GM19467 (cell line): ENCODE data around the gene KCNJ9.
"Not testable (repeated sequence)": the region's sequence is repeated elsewhere in the genome, so short reads cannot be mapped to it uniquely, and the experiment has no call there.

ENCODE experiments used
- ATAC-seq: cut with Tn5 transposase; IDR thresholded peaks from one replicate; pipeline ENCODE4 v1.9.1; 2021; ENCODE audit warnings: mild to moderate bottlenecking, moderate library complexity; ENCODE audit not compliant: unreplicated experiment

Gene KCNJ9

DNA sequence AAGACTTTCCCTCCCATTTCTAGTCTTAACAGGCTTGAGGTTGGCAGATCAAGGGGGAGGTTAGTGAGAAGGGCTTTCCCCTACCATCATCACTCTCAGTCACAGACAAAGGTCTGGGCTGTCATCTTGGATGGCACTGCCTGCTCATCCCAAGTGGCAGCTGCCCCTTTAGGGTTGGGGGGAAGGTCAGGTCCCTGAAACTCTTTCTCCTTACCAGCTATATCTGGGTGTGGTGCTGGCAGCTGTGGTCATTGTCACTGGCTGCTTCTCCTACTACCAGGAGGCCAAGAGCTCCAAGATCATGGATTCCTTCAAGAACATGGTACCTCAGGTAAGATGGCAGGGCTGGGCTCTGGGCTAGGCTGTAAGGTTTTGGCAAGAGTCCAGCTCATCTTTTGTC, 42.4 kb downstream of the KCNJ9 start:
- no peak for ATAC-seq

DNA sequence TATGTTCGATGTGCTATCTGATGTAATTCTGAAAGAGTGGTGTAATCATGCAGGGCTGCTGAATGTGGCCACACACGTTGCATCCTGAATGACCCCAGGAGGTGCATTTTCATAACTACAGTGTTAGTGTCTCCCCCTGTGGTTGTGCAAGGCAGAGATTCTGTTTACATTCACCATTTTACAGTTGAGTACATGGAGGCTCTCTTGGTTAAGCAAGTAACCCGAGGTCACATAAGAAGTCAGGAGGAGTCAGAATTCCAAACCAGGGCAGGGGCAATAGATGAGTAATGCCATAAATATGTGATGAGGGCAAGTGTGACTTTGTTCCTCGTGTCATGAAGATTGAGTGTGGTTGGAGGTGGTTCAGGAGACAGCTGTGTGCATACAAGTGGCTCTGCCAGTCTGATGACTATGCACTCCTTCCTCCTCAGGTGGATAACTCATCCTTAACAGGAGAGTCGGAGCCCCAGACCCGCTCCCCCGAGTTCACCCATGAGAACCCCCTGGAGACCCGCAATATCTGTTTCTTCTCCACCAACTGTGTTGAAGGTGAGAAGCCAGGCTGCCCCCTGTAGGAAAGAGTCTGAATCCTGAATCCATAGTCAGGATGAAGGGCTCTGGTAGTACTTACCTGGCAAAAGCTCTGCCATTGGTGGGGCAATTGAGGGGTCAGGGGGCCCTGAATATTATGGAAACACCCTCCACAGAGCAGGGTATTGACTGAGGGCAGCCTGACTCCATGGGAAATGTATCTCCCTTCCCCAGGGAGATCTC, 43.6 kb downstream of the KCNJ9 start:
- no peak for ATAC-seq

DNA sequence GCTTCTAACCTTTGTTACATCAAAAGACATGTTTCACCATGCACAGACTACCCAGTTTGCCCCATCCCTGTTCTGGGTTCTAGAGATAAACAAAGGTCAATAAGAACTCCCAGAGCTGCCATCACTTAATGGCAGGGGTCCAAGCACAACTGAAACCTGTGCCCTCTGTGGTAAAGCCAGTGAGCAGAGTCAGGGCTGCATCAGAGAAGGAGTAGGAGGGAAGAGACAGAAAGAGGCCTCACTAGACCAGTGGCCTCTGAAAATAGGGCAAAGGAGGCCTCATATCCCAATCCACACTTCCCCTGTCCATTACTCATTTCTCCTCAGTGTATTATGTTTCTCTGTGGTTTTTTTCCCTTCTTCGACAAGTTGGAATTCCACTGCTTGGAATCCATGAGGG, 44.4 kb downstream of the KCNJ9 start:
- ATAC-seq, result no peak

DNA sequence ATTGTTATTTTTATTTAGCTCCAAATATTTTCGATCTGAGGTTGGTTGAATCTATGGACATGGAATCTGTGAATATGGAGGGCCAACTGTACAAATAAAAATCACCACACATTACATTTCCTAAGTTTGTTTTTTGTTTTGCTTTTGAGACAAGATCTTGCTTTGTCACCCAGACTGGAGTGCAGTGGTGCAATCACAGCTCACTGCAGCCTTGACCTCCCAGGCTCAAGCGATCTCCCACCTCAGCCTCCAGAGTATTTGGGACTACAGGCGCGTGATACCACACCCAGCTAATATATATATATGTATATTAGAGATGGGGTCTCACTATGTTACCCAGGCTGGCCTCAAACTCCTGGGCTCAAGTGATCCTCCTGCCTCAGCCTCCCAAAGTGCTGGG, 45.0 kb downstream of the KCNJ9 start:
- not testable (repeated sequence) for ATAC-seq

DNA sequence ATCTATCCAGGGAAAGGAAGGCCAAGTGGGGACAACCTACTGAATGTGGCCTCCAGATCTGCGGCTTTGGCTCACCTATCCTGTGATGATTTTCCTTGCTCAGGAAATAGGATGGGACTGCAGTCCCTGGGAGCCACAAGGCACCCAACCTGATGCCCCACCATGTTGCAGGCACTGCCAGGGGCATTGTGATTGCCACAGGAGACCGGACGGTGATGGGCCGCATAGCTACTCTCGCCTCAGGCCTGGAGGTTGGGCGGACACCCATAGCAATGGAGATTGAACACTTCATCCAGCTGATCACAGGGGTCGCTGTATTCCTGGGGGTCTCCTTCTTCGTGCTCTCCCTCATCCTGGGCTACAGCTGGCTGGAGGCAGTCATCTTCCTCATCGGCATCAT, 46.0 kb downstream of the KCNJ9 start:
- no peak for ATAC-seq

DNA sequence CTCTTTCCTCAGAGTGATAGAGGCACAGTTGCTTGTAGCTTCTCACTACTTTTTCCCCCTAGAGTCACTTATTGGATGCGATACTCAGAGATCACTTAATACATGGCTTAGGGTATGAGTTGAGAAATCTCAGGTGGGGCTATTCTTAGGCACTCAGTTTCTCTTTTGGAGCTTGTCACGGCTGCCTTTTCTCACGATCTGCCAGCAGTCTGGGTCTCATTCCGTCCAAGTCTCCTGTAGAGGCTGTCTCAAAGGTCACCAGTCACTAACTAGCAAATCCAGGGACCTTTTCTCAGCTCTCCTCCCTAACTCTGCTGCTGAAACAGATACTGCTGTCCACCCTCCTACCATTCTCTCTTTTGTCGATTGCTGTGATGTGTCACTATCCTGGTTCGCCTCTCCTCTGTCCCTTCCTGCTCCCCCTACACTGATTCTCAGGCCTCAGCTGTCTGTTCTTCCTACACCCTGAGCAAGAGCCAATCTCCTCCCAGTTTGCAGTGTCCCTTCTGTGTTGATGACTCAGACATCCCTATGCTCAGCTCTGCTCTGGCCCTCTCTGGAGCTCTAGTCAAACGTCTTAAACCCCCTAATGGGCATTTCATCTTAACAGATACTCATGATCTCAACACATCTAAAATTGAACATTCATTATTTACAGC, 46.7 kb downstream of the KCNJ9 start:
- no peak for ATAC-seq

DNA sequence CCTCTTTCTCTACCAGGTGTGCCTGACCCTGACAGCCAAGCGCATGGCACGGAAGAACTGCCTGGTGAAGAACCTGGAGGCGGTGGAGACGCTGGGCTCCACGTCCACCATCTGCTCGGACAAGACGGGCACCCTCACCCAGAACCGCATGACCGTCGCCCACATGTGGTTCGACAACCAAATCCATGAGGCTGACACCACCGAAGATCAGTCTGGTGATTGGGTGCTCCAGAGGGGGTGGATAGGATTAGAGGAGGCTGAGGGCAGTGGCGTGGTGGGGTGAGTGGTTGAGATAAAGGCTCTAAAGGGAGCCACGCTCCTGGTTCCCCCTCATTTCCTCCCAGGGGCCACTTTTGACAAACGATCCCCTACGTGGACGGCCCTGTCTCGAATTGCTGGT, 47.3 kb downstream of the KCNJ9 start:
- no peak for ATAC-seq

DNA sequence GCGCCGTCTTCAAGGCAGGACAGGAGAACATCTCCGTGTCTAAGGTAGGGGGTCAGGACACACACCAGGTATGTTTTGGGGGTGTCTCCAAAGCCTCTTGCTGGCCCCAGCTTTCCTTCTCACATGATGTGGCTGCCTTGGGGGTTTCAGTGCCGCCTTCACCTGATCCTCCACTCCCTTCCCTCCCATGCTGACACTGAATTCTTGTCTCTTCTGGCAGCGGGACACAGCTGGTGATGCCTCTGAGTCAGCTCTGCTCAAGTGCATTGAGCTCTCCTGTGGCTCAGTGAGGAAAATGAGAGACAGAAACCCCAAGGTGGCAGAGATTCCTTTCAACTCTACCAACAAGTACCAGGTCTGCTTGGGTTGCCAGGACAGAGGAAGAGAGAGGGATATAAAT, 47.7 kb downstream of the KCNJ9 start:
- no peak for ATAC-seq

DNA sequence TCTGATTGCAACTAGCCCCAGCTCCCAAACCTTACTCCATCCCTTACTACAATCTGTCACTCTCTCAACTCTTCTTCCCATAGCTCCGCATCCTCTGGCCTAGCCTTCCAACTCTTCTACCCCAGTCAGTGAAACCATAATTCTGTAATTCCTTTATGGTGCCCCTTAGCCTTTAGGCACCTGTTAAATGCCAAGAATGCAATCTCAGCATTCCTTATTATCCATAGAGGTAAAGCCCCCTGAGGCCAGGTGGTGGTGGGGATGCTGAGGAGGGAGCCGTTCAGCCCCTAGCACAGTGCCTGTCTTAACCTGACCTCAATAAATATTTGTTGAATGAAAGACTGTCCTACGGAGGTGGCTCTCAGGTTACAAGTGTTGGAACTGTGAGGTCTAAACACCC, 48.2 kb downstream of the KCNJ9 start:
- no peak for ATAC-seq

DNA sequence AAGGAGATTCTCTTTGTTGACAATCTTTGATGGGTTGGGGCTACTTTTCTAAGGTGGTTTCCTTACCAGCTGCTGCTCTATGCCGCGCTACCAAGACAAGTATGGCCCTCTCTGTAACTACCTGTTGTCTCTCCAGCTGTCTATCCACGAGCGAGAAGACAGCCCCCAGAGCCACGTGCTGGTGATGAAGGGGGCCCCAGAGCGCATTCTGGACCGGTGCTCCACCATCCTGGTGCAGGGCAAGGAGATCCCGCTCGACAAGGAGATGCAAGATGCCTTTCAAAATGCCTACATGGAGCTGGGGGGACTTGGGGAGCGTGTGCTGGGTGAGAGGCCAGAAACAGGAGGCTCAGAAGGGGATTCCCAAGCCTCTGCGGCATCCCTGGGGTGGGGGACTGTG, 48.6 kb downstream of the KCNJ9 start:
- no peak for ATAC-seq

DNA sequence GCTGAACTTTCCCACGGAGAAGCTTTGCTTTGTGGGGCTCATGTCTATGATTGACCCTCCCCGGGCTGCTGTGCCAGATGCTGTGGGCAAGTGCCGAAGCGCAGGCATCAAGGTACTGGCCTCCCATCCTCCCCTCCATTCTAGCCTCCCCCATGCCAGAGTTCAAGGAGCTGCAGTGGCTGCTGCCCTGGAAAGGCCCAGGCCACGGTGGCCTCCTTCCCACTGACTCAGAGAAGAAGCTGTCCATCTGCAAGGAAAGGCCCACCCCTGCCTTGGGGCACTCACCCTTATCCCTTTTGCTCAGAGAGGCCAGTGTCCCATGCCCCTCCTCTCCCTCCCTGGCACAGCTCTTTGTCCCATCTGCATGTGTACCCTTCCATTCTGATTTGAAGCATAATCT, 49.1 kb downstream of the KCNJ9 start:
- no peak for ATAC-seq

DNA sequence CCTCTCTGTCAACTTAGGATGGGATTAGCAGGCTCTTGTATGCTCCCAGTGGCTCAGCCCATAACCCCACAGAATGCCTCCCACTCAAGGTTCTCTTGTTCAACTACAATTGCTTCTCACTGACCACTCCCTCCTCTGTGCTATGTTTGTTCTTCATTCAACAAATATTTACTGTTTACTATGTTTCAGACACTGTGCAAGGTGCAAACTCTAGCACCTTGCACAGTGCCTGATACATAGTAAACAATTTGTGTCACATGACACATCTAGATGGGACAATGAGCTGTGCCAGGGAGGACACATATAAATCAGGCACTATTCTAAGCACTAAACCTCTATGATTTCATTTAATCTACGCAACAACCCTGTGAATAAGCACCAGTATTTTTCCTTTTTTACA, 49.6 kb downstream of the KCNJ9 start:
- ATAC-seq, result no peak

DNA sequence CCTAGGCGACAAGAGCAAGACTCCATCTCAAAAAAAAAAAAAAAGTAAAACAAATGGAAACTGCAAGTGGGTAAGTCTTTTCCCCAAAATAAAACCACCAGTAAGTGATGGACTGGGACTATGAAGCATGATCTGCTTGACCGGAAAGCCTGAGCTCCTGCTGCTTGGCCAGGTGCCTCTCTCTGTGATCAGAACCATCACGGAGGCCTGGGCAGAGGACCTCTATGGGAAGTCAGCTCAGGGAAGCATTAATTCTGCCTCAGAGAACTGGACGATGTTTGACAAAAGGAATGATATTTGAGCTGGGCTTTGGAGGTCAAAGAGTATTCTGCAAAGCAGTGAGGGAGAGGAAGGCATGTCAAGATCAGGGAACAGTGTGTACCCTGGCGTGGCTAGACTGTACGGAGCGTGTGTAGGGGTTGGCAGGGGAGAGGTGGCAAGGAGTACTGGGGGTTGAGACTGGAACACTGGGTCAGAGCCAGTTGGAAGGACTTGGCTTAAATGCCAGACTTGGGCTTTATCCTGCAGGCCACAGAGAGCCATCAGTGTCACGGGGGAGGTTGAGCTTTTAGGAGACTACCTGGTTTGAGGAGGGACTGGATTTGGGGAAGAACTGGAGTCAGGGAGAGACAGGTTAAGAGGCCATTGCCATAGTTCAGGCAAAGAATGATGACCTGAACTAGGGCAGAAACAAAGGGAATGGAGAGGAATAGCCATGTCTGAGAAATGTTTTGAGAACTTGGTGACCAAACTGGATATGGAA, 50.6 kb downstream of the KCNJ9 start:
- ATAC-seq, result no peak

DNA sequence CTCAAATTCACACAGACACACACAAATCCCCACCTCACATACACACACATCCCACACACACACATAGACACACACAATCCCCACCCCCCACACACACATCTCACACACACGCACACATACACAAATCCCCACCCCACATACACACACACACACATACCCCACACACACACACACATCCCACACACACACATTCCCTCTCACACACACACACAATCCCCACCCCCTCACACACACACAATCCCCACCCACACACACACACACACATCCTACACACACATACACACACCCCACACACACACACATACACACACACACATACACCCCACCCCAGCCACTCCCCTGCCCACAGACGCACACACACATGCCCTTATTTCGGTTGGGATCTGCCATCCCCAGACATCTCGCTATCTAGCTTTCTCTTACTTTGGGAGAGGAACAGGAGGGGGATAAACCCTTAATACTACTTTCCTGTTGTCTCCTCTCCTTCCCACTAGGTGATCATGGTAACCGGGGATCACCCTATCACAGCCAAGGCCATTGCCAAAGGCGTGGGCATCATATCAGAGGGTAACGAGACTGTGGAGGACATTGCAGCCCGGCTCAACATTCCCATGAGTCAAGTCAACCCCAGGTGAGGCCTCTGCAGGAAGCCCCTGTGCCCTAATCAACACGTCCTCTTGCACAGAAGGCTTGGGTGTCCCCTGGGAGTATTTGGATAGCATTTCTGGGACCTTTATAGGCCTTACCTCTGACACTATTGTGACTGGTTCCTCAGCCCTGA, 52.8 kb downstream of the KCNJ9 start:
- ATAC-seq, result no peak

DNA sequence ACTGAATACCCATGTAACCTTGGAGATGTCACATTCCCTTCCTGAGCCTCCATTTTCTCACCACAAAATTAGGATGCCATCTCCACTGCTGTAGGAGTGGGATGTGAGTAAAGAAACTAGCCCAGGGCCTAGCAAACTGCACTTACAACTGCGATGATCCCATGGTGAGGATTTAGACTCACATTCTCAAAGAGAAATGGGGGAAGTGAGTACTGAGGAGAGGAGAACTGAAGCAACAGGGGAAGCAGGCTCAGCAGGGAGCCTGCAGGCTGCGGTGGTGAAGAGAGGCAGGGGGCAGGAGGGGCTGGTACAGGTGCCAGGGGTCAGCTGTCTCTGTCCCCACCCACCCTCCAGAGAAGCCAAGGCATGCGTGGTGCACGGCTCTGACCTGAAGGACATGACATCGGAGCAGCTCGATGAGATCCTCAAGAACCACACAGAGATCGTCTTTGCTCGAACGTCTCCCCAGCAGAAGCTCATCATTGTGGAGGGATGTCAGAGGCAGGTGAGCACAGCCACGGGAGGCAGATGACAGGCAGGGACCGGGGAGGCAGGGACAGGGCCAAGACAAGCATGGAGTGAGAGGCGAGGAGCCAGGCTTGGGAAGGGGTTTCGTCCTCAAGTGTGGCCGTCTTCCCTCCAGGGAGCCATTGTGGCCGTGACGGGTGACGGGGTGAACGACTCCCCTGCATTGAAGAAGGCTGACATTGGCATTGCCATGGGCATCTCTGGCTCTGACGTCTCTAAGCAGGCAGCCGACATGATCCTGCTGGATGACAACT, 53.6 kb downstream of the KCNJ9 start:
- no peak for ATAC-seq

DNA sequence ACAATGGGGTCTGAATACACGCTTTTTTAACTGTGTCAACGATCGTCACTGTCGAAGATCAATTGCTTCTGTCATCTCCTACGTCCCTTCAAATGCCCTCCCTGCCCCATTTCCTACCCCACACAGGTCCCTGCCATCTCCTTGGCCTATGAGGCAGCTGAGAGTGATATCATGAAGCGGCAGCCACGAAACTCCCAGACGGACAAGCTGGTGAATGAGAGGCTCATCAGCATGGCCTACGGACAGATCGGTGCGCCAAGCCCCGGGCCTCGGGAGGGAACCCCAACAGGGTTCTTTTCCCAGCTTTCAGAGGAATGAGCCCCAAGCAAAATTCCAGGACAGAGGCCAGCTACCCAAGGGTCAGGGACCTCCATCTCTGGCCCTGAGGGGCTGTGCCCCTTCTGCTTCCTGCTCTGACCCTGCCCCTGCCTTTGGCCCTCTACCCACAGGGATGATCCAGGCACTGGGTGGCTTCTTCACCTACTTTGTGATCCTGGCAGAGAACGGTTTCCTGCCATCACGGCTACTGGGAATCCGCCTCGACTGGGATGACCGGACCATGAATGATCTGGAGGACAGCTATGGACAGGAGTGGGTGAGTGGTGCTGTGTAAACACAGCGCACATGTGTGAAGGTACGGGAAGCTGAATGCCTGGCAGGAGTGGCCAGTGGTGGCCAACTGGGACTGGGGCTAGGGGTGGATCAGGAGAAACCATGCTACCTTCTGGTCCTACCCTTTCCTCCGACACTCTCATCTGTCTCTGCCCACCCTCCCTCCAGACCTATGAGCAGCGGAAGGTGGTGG, 55.0 kb downstream of the KCNJ9 start:
- no peak for ATAC-seq

DNA sequence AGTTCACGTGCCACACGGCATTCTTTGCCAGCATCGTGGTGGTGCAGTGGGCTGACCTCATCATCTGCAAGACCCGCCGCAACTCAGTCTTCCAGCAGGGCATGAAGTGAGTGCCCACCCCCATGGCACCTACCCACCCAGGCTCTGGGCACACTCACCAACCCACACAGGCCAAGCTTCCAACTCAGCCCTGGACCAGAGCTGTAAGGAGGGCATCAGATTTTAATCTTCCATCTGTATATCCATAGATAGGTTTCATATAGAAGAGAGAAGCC, 55.5 kb downstream of the KCNJ9 start:
- ATAC-seq, result no peak

DNA sequence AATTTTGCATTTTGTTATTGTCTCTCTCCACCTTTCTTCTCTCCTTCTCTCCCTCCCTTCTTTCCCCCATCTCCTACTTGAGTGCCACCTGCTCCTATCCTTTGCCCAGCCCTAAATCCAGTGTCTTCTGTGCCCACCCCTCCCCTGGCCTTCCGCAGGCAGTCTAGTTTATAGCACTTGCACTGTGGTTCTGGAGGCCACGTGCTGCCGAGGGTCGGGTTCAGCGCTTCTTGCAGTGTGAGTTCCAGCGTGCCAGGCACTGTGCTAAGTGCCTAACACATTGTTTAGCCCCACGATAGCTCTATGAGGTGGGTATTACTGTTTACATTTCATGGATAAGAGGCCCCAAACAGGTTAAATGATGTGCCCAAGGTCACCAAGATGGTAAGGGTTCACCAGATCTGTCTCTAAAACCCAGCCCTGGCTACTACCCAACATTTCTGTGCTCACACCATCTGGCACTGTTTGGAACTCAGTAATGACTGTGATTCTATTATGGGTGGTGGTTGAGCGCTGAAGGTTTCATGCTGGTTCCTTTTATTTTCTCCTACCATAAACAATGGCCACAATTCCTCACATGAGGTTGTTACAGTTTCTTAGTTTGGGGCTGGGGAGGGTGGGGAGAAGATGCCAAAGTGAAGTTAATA, 56.0 kb downstream of the KCNJ9 start:
- no peak for ATAC-seq

DNA sequence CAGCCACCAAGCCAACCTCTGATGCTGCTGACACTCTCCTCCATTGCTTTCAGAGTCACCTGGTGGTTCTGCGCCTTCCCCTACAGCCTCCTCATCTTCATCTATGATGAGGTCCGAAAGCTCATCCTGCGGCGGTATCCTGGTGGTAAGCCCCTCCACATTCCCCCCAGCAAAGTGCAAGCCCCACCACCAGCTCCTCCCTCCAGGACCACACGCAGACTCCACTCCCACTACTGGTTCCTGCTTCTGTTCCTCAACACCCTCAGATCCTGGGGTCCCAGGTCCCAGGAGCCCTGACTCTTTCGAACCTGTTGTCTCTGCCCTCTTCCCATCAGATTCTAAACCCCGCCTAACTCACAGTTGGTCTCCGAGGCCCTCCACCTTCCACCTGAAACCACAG, 58.5 kb downstream of the KCNJ9 start:
- no peak for ATAC-seq
